GM21423 (cell line): ENCODE data around the gene SEMA4A.
"Not testable (repeated sequence)": the region's sequence is repeated elsewhere in the genome, so short reads cannot be mapped to it uniquely, and the experiment has no call there.

Source experiments
- ATAC-seq: cut with Tn5 transposase; IDR thresholded peaks from one replicate; pipeline ENCODE4 v1.9.1; 2021; ENCODE audit warnings: mild to moderate bottlenecking, moderate library complexity; ENCODE audit not compliant: unreplicated experiment

SEMA4A gene

DNA sequence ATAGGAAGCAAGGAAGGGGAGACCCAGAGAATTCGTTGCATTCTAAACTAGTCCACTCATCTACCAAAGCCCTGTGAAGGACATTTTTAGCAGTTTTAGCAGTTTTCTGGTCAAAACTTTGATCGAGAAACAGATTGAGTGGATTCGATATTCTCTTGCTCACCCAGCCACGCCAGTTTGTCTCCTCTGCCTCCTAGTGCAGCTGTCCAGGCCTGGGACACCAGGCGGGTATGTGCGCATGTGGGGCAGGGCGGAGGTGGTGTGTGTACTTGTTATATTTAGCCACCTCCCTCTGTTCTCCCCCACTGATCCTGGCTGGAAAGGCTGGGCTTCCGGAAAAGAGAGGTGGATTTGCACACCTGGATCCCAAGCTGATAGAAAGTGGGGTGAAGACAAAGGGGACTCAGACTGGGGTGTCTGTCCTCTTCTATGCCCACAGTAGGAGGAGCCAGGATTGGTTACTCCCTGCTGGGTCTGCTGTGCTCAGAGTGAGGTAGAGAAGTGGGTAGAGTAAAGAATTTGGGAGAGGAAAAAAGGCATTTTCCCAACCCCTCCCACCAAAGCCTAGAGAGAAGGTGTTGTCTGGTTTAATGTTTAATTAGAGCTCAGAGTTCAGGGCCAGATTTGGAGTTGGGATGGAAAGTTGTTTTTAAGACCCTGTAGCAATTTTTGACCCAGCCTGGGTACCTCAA is 35.1 kb upstream of the SEMA4A start:
- no peak for ATAC-seq

GRCh38 chr1:156119503-156120209 is 33.7 kb upstream of the SEMA4A start:
- ATAC-seq = no peak

DNA sequence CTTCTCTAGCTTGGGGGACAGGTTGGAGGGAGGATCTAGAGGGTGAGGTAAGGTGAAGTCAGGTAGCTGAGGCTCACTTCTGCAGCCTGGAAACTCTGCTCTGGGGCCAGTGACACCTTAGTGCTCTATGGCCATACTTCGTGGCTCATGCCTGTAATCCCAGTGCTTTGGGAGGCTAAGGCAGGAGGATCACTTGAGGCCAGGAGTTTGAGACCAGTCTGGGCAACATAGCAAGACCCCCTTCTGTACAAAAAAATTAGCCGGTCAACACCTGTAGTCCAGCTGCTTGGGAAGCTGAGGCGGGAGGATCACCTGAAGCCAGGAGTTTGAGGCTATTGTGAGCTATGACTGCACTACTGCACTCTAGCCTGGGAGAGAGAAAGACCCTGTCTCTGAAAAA is 33.1 kb upstream of the SEMA4A start:
- ATAC-seq = no peak

- not testable (repeated sequence) for ATAC-seq
Observed at GRCh38 chr1:156121005-156121404, 32.4 kb upstream of the SEMA4A start.

DNA sequence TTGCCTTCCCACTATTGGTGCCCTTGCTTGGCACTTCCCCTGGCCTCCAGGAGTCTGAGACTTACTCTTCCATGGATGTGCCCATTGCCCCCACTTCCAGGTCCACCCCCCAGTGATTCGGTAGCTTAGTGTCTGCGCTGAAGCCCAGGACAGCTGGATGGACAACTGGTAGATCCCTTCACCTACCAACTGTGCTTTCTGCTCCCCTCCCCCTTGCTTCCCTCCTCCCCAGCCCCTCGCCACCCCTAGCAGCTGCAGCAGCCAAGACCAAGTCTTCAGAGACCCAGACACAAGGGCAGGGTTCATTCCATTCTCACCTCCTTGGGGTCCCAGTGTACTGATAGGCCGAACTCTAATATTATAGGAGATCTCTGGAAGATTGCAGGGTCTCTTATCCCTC is 31.9 kb upstream of the SEMA4A start:
- no peak for ATAC-seq

DNA sequence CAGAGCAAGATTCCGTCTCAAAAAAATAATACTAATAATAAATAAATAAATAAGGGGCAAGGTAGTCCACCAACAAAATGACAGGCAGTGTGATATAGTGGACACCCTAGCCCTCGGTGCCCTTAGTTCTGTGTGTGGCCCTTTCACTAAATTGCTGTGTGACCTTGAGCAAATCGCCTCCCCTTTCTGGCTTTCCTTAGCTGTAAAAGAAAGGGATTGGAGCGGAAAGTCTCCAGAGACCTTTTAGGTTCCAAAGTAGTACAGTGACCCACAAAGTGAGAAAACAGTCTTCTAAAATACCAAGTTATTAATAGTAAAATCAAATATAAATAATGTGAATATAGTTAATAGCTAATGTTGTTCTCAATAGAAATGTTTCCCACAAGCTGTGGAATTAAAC is 31.3 kb upstream of the SEMA4A start:
- no peak for ATAC-seq

- no peak for ATAC-seq
Observed at GRCh38 chr1:156122519-156123355, 30.6 kb upstream of the SEMA4A start.

GRCh38 chr1:156123356-156124196 is 29.8 kb upstream of the SEMA4A start:
- ATAC-seq = no peak

GRCh38 chr1:156124557-156125483 is 28.6 kb upstream of the SEMA4A start:
- ATAC-seq = no peak

GRCh38 chr1:156125544-156125943 is 27.8 kb upstream of the SEMA4A start:
- ATAC-seq = not testable (repeated sequence)

DNA sequence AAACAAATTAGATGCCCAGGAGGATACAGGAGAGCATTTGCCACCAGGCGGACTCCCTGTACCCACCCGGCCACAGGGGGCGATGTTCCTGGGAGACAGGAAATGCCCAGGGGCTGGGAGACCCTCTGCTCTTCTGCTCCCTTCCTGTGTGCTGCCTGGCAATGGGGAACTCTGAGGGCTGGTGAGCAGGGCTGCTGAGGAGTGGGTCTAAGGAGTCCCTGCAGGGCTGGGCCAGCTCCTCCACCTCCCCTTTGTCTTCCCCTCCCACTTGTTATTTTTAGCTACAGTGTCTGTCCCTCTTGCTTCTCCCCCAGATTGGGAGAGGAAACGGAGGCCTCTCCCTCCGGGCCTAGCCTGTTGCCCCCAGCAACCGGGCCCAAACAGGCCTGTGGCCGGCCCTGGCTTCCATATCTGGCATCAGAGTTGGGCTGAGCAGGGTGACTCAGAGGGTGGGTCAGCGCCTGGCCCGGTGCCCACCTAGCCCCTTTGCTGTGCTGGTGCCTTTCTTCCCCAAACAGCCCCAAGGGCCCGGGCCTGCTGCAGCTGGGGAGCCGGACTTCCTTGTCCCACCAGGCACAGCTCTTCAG is 27.2 kb upstream of the SEMA4A start:
- peak; percentile 30 for ATAC-seq

DNA sequence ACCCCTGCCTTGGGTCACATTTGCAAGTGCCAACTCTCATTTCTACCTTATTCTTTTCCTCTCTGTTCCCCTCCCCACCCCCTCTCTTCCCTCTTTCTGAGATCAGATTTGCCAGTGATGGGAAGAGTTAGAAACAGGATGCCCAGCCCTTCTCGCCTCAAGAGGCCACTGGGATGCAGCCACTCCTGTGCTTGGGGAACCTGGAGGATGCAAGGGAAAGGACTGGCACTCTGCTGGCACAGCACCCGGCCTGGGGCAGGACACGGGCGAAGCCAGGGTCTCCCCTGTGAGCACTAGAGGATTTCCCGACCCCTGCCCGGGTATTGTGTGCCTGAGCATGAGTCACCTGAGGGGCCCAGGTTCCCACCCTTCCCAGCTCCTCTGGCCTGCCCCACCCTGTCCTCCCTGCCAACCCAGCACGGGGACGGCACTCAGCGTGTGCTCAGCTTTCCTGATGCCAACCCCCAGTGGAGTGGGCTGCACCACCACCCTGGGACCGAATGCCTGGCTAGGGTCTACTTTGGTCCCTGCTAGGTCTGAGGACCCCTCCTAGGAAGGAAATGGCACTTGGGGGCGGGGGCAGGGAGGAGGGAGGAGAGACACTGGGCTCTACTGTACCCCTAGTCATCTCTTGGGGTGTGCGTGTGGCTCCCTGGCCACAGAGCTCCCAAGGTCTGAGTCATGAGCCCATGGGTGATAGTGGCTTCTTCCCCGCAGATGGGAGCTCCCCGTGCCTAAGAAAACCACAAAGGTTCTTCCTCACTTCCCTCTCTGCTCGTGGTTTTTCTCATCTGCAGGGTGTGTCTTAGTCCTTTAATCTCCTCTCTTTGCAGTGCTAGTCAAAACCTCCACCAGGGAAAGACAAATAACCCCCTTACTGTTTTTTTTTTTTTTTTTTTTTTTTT is 26.5 kb upstream of the SEMA4A start:
- ATAC-seq = peak; percentile 39

GRCh38 chr1:156128308-156128653 is 25.1 kb upstream of the SEMA4A start:
- no peak for ATAC-seq

DNA sequence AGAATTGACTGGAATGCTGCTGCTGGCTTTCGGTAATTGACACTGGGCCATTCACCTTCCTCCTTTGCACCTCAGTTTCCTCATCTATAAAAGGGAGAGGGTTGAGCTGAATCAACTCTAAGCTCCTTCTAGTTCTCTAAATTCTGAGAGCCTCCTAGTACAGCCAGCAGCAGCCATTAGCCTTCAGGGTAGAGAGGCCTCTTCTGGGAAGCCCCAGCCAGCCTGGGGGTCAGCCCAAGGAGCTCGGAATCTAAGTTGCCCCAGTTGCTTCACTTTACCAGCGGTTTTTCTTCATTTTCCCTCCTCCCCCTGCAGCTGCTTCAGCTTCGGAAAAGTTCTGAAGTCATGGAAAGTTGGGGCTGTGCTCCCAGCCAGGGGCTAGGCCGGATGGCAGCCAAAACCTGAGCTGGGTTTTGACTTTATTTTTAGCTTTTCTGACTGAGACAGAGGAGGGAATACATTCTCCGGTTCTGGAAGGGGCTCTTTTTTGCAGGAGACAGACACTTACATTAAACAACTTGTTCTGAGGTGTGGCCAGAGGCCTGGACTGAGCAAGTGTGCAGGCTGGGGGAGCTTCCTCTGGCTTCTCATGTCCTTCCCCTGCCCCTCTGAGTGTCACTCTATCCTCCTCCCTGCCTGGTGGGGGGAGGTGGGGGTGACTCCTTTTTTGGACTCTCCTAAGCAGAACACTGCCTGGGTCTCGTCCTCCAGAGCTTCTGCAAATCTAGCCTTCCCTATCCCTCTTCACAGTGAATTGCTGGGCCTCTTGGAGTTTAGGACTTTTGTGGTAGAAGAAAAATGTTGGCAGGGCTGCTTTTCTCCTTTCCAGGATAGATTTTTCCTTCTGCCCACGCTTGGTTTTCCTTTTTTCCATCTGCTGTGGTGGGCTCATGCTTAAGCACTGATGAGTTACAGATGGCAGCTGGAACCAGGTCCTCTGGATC is 24.5 kb upstream of the SEMA4A start:
- no peak for ATAC-seq

DNA sequence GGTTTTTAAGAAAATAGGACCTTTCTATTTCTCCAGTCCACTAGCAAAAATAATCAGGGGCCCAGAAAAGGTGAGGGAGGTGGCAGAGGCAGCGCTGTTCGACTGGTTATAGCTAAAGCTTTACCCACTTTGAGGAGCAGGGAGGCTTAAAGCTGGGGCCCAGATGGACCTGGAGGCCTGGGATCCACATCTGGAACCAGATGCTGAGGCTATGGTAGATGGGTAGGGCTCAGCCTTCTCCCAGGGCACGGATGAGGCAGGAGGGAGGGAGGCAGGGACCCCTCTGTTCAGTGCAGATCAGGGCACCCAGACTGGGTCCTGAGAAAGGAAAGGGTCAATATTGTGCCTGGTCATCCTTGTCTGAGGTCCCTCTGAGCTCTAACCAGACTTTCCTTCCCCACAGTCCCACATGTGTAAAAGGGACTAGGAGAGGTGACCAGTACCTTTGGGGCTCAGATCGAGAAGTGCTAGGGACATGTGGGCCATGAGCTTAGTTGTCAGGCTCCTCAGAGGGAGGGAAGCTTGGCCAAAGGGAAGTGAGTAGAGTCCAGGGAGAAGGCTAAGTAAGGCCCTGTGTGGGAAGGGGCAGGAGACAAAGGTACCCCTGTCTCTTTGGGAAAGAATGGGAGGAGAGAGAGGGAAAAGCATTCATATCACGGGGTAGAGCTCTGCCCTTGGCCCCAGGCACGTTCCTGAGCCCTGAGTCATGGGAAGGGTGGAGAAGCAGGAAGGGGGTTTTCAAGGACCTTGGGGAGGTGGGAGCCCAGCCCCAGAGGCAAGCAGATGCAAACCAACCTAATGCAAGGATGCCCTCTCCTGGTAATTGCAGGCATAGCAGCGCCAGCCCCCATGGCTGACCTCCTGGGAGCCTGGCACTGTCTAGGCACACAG is 23.5 kb upstream of the SEMA4A start:
- ATAC-seq = no peak

GRCh38 chr1:156130578-156130942 is 22.8 kb upstream of the SEMA4A start:
- ATAC-seq = no peak
